NK-92 (cell line): Measurements from ENCODE around the gene TMEM132D.

ENCODE experiments used
- DNase-seq: peaks from one replicate; lab custom pipeline; 2025; ENCODE audit not compliant: unreplicated experiment; lab: John Stamatoyannopoulos, UW

The TMEM132D gene

DNA sequence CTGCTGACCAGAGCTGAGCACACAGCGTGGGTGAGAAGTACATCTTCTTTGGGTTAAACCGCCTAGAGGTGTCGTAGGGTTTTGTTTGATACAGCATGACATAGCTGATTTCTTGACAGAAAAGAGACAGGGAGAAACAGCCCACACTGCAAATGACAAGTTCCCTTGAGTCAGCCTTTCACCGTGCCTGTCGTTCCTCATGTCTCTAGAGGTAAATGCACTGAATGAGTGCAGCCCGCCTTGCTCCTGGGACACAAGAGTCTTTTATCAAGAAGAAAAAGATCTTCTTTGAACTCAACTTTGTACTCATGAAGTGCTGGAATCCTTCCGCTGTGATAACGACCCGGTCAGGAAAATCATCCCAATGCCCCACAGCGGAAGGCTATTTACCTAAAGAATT, 77.6 kb downstream of the TMEM132D start:
- no peak for DNase-seq

GRCh38 chr12:129825316-129825715, 78.5 kb downstream of the TMEM132D start:
- no peak for DNase-seq

- no peak for DNase-seq
Measured at GRCh38 chr12:129821964-129822363, 81.9 kb downstream of the TMEM132D start.

- DNase-seq = no peak
Measured at GRCh38 chr12:129819391-129819790, 84.4 kb downstream of the TMEM132D start.

- DNase-seq = no peak
Measured at GRCh38 chr12:129815846-129816245, 88.0 kb downstream of the TMEM132D start.

- no peak for DNase-seq
Measured at GRCh38 chr12:129811963-129812362, 91.9 kb downstream of the TMEM132D start.

- DNase-seq = no peak
Measured at GRCh38 chr12:129807136-129807535, 96.7 kb downstream of the TMEM132D start.

GRCh38 chr12:129791396-129791795, 112.4 kb downstream of the TMEM132D start:
- DNase-seq = no peak

GRCh38 chr12:129790930-129791329, 112.9 kb downstream of the TMEM132D start:
- no peak for DNase-seq

- DNase-seq = no peak
Measured at GRCh38 chr12:129790331-129790730, 113.5 kb downstream of the TMEM132D start.

DNA sequence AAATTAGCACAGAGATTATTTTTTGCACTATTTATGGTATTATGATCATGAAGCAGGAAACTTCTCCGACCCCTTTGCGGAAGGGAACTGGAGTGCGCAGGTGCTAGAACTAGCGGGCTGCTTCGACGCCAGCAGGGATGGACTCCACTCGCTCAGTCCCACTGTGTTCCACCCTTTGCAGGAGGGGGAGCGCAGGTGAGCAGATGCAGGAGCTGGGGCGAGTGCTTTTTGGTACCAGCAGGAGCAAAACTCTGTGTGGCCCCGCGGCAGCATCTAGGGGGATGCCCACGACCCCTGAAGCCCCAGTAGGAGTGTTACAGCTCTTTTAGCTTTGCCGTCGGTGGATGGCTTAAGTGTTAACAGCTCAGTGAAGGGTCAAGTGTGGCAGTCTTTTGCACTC, 113.9 kb downstream of the TMEM132D start:
- no peak for DNase-seq

DNA sequence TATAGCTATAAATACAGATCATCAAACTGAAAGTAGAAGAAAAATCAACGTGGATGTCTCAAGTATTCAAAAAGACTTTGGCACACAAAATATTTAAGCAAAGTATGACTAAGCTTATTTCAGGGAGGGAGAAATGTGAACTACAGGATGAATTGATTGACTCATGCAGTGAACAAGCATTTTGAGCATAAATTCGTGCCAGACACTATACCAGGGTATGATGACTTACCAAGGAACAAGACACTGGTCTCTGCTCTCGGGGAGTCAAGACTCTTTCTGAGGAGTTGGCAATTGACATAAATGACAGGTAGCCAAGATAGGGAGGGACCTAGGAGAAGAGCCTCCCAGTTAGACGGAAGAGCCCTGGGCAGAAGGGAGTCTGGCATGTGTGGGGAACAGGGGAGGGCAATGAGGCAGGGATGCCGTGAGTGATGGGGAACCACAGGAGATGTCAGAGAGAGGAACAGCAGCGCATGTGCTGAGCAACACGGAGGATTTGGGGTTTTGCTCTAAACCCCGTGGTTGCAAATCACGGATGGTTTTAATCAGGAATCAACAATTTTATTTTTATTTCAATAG, 115.2 kb downstream of the TMEM132D start:
- DNase-seq = no peak

GRCh38 chr12:129779989-129780388, 123.8 kb downstream of the TMEM132D start:
- DNase-seq = no peak

- no peak for DNase-seq
Measured at GRCh38 chr12:129779033-129779432, 124.8 kb downstream of the TMEM132D start.

GRCh38 chr12:129776977-129777667, 126.7 kb downstream of the TMEM132D start:
- DNase-seq = no peak

GRCh38 chr12:129772501-129773493, 131.0 kb downstream of the TMEM132D start:
- DNase-seq = no peak

GRCh38 chr12:129771238-129771637, 132.6 kb downstream of the TMEM132D start:
- DNase-seq = no peak

DNA sequence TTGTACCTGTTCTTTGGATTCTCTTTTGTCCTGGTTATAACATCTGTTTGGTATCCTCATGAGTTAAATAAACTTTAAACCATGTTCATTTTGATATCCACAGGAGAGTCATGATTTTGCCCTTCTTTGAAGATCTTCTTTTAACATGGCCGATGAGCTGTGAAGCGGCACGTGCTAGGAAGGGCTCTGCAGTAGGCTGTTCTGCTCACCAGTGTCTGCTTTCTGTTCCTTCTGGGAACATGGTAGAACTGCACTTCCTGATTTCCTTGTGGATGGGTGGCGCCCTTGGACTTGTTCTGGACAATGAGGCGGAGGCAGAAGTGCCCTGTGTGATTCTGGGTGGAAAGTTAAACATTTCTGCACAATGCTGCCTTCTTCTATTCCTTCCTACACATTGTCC, 138.1 kb downstream of the TMEM132D start:
- DNase-seq = no peak

DNA sequence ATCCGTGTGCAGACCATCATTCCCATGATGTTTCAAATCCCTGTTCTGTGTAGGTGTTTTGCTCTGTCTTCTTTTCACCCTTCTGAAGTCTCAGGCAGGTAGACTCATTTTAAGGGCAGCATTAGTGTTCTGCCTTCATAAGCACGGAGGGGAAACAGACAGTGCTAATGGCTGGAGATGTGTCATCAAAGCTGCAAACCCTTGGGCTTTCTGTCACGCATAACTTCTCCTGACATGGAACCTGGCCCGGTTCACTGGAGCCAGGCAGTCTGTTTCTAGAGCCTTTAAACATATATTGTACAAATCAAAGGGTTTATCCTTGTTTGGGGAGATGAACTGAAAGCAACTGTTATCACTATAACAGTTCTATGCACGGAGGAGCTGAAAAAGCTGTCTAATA, 141.4 kb downstream of the TMEM132D start:
- no peak for DNase-seq

GRCh38 chr12:129753586-129753985, 150.2 kb downstream of the TMEM132D start:
- no peak for DNase-seq

GRCh38 chr12:129750421-129750820, 153.4 kb downstream of the TMEM132D start:
- no peak for DNase-seq

DNA sequence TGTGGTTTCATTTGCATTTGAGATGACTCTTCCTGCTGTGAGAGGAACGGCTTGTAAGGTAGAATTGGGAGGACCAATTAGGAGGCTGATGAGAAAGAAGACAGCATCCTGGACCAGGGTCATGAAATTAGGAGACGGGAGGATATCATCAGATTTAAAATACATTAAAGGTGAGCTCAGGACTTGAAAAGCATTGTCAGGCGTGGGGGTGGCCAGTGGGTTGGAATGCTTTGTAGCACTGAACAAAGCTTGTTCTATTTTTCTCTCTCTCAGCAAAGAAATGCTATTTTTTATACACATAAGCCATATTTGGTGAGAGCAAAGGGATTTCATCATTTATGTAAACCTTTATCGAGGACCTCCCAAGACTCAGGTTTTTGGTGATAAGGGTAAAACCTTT, 157.5 kb downstream of the TMEM132D start:
- DNase-seq = no peak
